ENCODE measurements around the gene GPAT2.
"Not testable (repeated sequence)": the region's sequence is repeated elsewhere in the genome, so short reads cannot be mapped to it uniquely, and the experiment has no call there.

GPAT2 gene, protein sequence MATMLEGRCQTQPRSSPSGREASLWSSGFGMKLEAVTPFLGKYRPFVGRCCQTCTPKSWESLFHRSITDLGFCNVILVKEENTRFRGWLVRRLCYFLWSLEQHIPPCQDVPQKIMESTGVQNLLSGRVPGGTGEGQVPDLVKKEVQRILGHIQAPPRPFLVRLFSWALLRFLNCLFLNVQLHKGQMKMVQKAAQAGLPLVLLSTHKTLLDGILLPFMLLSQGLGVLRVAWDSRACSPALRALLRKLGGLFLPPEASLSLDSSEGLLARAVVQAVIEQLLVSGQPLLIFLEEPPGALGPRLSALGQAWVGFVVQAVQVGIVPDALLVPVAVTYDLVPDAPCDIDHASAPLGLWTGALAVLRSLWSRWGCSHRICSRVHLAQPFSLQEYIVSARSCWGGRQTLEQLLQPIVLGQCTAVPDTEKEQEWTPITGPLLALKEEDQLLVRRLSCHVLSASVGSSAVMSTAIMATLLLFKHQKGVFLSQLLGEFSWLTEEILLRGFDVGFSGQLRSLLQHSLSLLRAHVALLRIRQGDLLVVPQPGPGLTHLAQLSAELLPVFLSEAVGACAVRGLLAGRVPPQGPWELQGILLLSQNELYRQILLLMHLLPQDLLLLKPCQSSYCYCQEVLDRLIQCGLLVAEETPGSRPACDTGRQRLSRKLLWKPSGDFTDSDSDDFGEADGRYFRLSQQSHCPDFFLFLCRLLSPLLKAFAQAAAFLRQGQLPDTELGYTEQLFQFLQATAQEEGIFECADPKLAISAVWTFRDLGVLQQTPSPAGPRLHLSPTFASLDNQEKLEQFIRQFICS

DNA sequence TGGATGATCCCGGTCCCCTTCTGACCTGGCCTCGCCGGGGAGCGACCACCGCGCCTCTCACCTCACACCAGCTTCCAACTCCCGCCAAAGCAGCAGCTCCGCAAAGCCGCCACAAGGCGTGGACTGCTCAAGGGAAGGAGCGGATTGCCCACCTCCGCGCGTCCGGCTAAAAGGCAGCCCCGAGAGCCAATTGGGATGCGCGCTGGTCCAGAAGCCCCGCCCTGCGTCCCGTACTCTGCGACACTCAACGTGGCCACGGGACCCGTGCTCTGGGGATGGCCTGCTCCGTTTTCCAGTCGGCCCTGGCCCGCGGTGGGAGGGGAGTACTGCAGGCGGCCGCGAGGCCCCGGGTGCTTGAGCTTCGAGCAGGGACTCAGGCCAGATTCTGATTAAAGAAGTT lies at the start of gene GPAT2:
TSS of gene GPAT2 (minus strand) at position 125 of the 400 bp plus-strand sequence. CDS start 2,557 bp downstream, outside the sequence.
- DNase-seq (ENCODE audit: low spot score), result not testable (repeated sequence)

- DNase-seq (ENCODE audit: low spot score), result peak; percentile 6
These were observed 49.5 kb upstream of the GPAT2 start for GRCh38 chr2:96083989-96084857.

DNA sequence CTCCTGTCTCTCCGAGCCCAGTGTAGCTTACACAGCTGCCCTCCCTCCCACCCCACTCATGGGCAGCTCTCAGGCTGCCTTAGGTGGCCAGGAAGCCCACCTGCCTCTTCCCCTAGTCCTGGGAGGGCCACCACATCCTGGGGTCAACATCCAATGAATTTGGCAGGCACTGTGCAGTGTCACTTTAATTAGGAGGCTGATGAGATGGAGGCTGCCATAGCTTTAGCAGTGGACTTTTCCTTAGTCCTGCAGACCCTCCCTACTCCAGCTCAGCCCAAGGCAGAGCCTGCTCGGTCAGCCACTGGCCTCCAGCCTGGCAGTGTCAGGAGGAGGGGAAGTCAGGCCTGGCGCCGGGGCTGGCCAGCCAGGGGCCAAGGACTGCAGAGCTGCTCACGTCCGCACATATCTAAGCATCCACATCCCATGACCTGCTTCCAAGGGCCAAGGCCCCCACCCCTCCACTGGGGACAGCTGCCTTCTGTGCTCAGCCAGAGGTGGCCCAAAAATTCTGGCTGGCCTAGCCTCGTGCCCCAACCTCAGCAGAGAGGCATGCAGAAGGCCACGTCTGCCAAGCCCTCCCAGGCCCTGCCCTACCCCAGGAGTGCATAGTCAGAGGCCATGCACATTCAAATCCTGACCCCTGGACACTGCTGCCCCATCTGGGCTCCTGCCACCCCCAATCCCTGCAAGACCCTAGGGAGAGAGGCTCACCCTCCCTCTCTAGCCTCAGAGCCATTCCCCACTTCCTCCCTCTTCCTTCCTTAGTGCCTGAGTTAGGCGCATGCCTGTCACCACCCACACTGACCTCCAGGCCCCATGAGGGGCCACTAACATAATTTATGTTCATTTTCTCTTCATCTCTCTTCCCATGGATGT lies 48.6 kb upstream of the GPAT2 start:
- DNase-seq (ENCODE audit: low spot score), result peak; percentile 17

GRCh38 chr2:96082211-96083063 lies 47.7 kb upstream of the GPAT2 start:
- DNase-seq (ENCODE audit: low spot score), result peak; percentile 4

- DNase-seq (ENCODE audit: low spot score), result no peak
These were observed 46.3 kb upstream of the GPAT2 start for GRCh38 chr2:96081042-96081441.

DNA sequence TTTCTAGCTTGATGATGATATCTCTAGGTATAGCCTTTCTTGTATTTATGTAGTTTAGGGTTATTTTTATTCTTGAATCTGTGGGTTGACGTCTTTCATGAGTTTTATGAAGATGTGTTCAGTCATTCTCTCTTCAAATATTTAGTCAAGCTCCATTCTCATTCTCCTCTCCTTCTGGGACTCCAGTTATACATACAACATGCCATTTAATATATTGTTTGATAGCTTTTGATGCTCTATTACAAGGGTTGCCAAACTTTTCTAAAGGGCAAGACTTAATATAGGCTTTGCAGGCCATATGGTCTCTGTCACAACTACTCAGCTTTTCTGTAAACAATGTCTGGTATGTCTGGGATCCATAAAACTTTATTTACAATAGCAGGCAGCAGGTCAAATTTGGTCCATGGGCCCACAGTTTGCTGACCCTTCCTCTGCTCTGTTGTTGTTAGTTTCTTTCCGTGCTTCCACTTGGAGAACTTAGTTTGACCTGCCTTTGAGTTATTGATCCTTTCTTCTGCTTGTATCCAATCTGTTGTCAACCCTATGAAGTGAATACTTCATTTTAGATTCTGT lies 40.6 kb upstream of the GPAT2 start:
- DNase-seq (ENCODE audit: low spot score), result no peak

GRCh38 chr2:96074156-96074555 lies 39.4 kb upstream of the GPAT2 start:
- DNase-seq (ENCODE audit: low spot score), result peak; percentile 4

GRCh38 chr2:96073170-96073775 lies 38.6 kb upstream of the GPAT2 start:
- peak; percentile 2 for DNase-seq (ENCODE audit: low spot score)

GRCh38 chr2:96072746-96073145 lies 38.0 kb upstream of the GPAT2 start:
- peak; percentile 1 for DNase-seq (ENCODE audit: low spot score)

GRCh38 chr2:96071977-96072491 lies 37.3 kb upstream of the GPAT2 start:
- not testable (repeated sequence) for DNase-seq (ENCODE audit: low spot score)

DNA sequence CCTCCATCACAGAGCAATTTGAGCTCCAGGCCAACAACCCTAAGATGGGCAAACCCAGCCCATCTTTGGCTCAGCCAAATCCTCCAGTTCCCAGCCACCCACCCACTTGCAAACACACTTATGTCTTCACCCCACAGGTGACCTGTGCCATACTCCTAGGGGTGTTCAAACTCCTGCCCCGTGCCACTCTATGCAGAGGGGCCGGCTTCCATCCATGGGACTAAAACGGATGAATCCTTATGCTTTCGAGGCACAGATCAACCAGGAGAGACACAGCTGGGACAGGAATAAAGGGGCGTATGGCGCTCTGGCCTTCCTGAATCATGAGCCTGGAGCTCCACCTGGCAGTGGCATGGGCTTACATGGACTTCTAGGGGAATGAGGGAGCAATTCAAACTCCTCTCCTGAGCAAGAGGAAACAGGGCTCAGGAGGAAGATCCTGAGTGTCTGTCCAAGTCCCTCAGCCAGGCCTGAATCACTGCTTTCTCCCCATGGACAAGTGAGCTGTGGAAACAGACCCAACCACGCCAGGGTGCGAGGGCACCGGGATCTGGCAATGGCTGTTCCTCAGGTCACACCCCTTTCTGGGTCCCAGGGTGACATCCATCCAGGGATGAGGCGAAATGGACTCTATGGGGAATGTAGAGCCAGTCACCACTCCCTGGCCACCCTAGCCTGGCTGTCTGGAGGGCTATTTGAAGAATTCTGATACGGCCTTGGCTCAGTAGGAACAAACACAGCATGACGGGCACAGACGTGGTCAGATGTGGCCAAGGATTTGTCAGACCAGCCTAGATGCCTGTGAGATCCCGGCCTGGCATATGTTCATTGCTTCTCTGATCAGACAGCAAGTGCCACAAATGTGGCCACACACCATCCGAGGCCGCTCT lies 36.6 kb upstream of the GPAT2 start:
- DNase-seq (ENCODE audit: low spot score), result not testable (repeated sequence)

DNA sequence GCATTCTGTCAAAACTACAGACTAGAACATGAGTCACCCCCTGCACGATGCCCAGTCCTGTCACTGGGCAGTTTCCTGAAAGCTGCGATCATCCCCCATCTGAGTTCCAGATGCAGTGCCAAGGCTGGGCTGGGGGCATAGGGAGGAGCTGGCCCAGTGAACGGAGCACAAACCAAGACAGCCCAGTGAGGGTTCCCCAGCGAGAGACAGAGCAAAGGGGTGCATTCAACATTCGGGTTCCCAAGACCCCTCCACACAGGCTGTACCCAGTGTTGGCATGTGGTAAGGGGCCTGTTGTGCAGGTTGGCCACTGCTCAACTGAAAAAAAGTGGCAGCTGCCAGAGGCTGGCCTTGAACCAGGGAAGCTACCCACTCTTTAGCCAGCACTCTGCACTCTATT lies 35.6 kb upstream of the GPAT2 start:
- not testable (repeated sequence) for DNase-seq (ENCODE audit: low spot score)

GRCh38 chr2:96069878-96070277 lies 35.2 kb upstream of the GPAT2 start:
- DNase-seq (ENCODE audit: low spot score), result not testable (repeated sequence)

DNA sequence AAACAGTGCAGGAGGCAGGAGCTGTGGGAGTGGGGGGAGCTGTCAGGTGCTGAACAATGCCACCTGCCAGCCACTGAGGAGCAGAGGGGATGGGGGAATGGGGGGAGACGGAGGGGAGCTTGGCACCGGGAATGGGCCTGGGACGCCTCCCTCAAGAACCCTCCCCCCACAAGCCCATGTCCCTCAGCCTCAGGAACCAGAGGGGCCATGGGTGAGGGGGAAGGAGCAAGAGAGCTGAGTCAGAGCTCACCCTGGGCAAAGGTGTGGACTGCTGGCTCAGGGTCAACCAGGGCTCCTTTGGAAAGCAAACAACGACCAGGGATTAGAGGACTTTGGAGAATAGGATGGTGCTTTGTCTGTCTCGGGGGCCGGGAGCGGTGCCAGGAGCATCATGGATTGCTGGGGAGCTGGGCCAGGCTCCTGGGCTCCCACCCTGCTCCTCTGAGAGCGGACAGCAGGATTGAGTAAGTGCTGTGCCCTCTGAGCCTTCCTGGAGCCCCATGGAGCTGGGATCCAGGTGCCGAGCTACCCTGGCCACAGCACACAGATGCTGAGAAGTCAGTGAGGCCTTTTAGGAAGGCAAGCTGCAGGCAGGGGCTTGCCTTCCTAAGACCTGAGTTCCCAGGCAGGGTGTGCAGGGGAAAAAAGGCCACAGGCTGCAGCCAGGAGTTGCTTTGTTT lies 33.3 kb upstream of the GPAT2 start:
- not testable (repeated sequence) for DNase-seq (ENCODE audit: low spot score)

DNA sequence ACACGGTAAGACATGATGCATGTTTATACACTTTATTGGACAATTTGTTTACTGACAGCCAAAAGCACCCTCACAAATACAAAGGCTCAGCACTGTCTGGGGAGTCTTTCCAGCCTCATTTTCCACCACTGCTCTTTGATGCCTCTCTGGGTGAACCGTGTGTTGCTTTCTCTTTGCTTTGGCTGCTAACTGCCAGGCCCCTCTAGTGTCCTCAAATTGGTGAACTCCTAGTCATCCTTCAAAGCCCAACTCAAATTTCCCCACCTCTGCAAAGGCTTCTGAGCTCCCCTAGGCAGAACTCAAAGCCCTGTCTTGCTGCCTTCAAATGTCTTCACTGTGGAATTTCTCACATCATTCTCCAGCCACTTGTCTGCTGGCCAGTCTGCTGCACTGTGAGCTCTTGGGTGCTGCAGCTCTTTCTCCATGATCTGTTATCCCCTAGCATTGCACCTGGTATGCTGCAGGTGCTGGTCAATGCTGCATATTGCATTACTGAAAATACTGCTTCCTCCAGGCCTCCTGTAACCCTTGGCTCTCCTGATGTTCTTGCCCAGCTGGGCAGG lies 32.5 kb upstream of the GPAT2 start:
- not testable (repeated sequence) for DNase-seq (ENCODE audit: low spot score)

DNA sequence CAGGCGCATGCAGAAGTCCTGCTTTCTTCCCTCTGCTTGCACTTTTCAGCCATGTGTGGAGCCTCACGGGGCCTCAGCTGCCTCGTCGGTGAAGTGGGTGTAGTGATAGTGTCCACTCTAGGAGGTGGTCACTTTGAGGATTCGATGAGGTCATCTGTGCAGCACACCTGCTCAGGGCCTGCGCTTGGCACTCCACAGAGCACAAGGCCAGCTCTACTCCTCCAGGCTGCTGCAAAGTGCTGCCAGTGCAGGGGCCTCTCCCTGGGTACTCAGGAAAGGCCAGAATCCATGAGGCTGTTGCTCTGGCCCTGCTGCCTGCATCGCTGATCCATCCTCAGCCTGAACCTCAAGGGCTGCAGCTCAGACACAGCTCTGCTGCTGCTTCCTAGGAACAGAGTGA lies 31.8 kb upstream of the GPAT2 start:
- not testable (repeated sequence) for DNase-seq (ENCODE audit: low spot score)

DNA sequence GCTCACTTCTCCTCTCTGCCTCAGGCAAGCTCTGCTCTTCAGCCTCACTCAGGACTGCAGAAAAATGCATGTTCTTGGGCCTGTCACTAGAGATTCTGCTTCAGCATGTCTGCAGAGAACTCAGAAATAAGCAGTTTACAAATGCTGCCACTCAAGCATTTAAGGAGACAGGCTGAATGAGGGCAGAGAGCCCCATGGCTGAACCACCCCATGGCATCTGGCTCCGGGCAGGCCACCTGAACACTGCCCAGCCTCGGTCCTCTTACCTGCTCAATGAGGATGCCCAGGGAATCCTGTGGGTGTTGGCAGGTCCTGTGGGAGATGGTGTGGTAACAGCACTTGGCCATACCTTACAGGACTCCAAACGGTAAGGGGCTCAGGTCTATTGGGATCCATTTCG lies 31.2 kb upstream of the GPAT2 start:
- not testable (repeated sequence) for DNase-seq (ENCODE audit: low spot score)

Measured in AG20443 (cell line).